Left lung (tissue), 10 donors: Measurements from ENCODE around the gene OR52E4. TPM values are rescaled to one million over a fixed set of nuclear protein-coding genes. Genes with fewer than 3 reads are reported as not detected.

Source experiments
- ATAC-seq: fragments of 200-7000 bp; cut with Tn5 transposase; one replicate; pipeline ENCODE4 v1.9.1; 2020; ENCODE audit warnings: moderate library complexity
- DNase-seq, 4 donors: peaks; one replicate each; pipeline ENCODE4 v3.0.0-alpha.2; 2013 to 2020
- H3K27ac ChIP-seq, 2 donors: fragments of 200-600 bp; sonication (generic) in 1 of 2; one replicate each; pipeline versions ENCODE4 v1.5.0 to v1.8.0; 2020 to 2021
- H3K27me3 ChIP-seq, 2 donors: fragments of 200-600 bp; sonication (generic) in 1 of 2; one replicate each; pipeline versions ENCODE4 v1.5.0 to v1.8.0; 2020 to 2021
- H3K36me3 ChIP-seq, 2 donors: fragments of 200-600 bp; sonication (generic) in 1 of 2; one replicate each; pipeline versions ENCODE4 v1.5.0 to v1.8.0; 2020 to 2021
- H3K4me1 ChIP-seq, 2 donors: fragments of 200-600 bp; one replicate each; pipeline ENCODE4 v1.8.0; 2021
- H3K4me3 ChIP-seq, 2 donors: fragments of 200-600 bp; sonication (generic) in 1 of 2; one replicate each; pipeline versions ENCODE4 v1.5.0 to v1.8.0; 2020 to 2021; ENCODE audit warnings: mild to moderate bottlenecking in 1 of 2
- H3K9me3 ChIP-seq, 2 donors: fragments of 200-600 bp; sonication (generic) in 1 of 2; one replicate each; pipeline versions ENCODE4 v1.5.0 to v1.8.0; 2020 to 2021
- CTCF ChIP-seq, 2 donors: fragments of 200-600 bp; sonication (generic) in 1 of 2; IDR thresholded peaks; one replicate each; pipeline versions ENCODE4 v1.5.0 to v1.8.0; 2021; ENCODE audit warnings: antibody characterized with exemption in 2 of 2
- intact Hi-C, 2 donors: fragments of 100-400 bp; cut with DNase I; formaldehyde crosslinking; loops; one replicate each; pipeline versions ENCODE4 v1.11.2 to v1.14.2; 2022
- polyA plus RNA-seq, 6 donors: library from polyadenylated mRNA; unstranded; fragments of 120-200 nt; gene quantifications; one replicate each; pipeline ENCODE4 v1.2.1, GENCODE V29; 2013; ENCODE audit not compliant: insufficient read length in 6 of 6
- total RNA-seq, 2 donors: library from RNA; stranded (reverse); fragmentation: NEBNext Ultra II Directional; extraction: Animal tissue kit (Norgen Biotek cat#: 25700); gene quantifications; one replicate each; pipeline ENCODE4 v1.2.1, GENCODE V29; 2021
- donor health status: DM: no; HTN: yes; CAD: no.
- donor health status: DM: no; HTN: no; CAD: no.

Gene OR52E4
- total and polyA plus RNA-seq, 8 donors: not detected

GRCh38 chr11:5846701-5847100 is 33.7 kb upstream of the OR52E4 start:
- H3K9me3 ChIP-seq: no peaks in the 10 kb centered on the region
- ATAC-seq (no peak), DNase-seq (no peak)
- intact Hi-C loops: no loop called here
- no peaks in the 10 kb centered on the region for H3K27me3 ChIP-seq
- H3K27ac ChIP-seq: no peak overlapping the region
- H3K36me3 ChIP-seq: no peaks in the 10 kb centered on the region
- no peaks in the 10 kb centered on the region for H3K4me1 ChIP-seq
- TF ChIP-seq CTCF (IDR thresholded peaks at IDR 0.05): no peak
- H3K4me3 ChIP-seq: no peak overlapping the region

- no peak overlapping the region for H3K4me3 ChIP-seq
- no peak for TF ChIP-seq CTCF (IDR thresholded peaks at IDR 0.05)
- H3K27ac ChIP-seq: no peak overlapping the region
- no peaks in the 10 kb centered on the region for H3K36me3 ChIP-seq
- intact Hi-C loops: no loop called here
- ATAC-seq (no peak), DNase-seq (no peak)
- H3K4me1 ChIP-seq: no peaks in the 10 kb centered on the region
- H3K27me3 ChIP-seq: no peaks in the 10 kb centered on the region
- H3K9me3 ChIP-seq: no peaks in the 10 kb centered on the region
Observed at GRCh38 chr11:5847711-5848110, 32.7 kb upstream of the OR52E4 start.

GRCh38 chr11:5851002-5851401 is 29.4 kb upstream of the OR52E4 start:
- H3K4me1 ChIP-seq: no peaks in the 10 kb centered on the region
- intact Hi-C loops: no loop called here
- TF ChIP-seq CTCF (IDR thresholded peaks at IDR 0.05): no peak
- no peaks in the 10 kb centered on the region for H3K9me3 ChIP-seq
- H3K27me3 ChIP-seq: no peaks in the 10 kb centered on the region
- no peaks in the 10 kb centered on the region for H3K36me3 ChIP-seq
- DNase-seq: no peak
- no peak overlapping the region for H3K27ac ChIP-seq
- ATAC-seq: no peak
- H3K4me3 ChIP-seq: no peak overlapping the region

GRCh38 chr11:5857590-5857989 is 22.8 kb upstream of the OR52E4 start, which contains the start of gene OR52E8:
Gene OR52E8, minus strand, starts transcription at chr11:5857690. Its CDS starts 0 bp downstream, at chr11:5857690.
- Histone ChIP-seq H3K4me1 (no peaks in the 10 kb centered on the region), H3K27me3 (no peaks in the 10 kb centered on the region), H3K4me3 (no peak within 1 kb of the TSS), H3K36me3 (no peaks in the 10 kb centered on the region), H3K9me3 (no peaks in the 10 kb centered on the region), H3K27ac (no peak within 1 kb of the TSS)
- intact Hi-C loops: no loop called here
- ATAC-seq: no peak
- no peak for DNase-seq
- TF ChIP-seq CTCF (IDR thresholded peaks at IDR 0.05): no peak

GRCh38 chr11:5865826-5866225 is 14.6 kb upstream of the OR52E4 start:
- no peaks in the 10 kb centered on the region for H3K36me3 ChIP-seq
- no peak for ATAC-seq

More at GRCh38 chr11:5865826-5866225, 14.6 kb upstream of the OR52E4 start:
- Histone ChIP-seq H3K27ac (no peak overlapping the region), H3K27me3 (no peaks in the 10 kb centered on the region), H3K4me3 (no peak overlapping the region), H3K4me1 (no peaks in the 10 kb centered on the region), H3K9me3 (peaks cover 0 to 8% of the 10 kb centered on the region in 2 donors)
- intact Hi-C loops: no loop called here
- no peak for TF ChIP-seq CTCF (IDR thresholded peaks at IDR 0.05)
- DNase-seq: no peak
